ENCODE data around the gene TMEM126B.

- TF ChIP-seq CTCF (conservative IDR thresholded peaks at IDR 0.05 in 1 of 2, IDR thresholded peaks at IDR 0.05 in 1 of 2; ENCODE audit: extremely low read depth in 1 of 2, insufficient read depth in 1 of 2, low read depth in 1 of 2, low read length in 2 of 2) (no peak), EZH2 (IDR thresholded peaks at IDR 0.05; ENCODE audit: borderline replicate concordance, low read length) (no peak)
Measured at GRCh38 chr11:85596886-85597285, 31.5 kb upstream of the TMEM126B start.

Measured in mammary epithelial cell (primary cell).